SK-N-SH (cell line): Measurements from ENCODE around the gene LMO7.

ENCODE experiments used
- CTCF ChIP-seq: fragments of 200-600 bp; sonication (generic); IDR thresholded peaks from 2 replicates; pipeline ENCODE4 v1.6.1; 2017; ENCODE audit warnings: antibody characterized with exemption, mild to moderate bottlenecking, moderate library complexity
- EZH2phosphoT487 ChIP-seq: fragments of 200-600 bp; sonication (generic); IDR thresholded peaks from 2 replicates; pipeline ENCODE4 v1.6.1; 2017; ENCODE audit warnings: low read depth, mixed run types, mild to moderate bottlenecking, antibody characterized with exemption, moderate library complexity, borderline replicate concordance
- FOXM1 ChIP-seq: IDR thresholded peaks from 2 replicates; pipeline ENCODE4 v1.4.0; 2012; ENCODE audit warnings: low read depth, mild to moderate bottlenecking
- GABPA ChIP-seq: IDR thresholded peaks from 2 replicates; pipeline ENCODE4 v1.4.0; 2012; ENCODE audit warnings: low read depth, mild to moderate bottlenecking
- IRF3 ChIP-seq: fragments of 150-350 bp; IDR thresholded peaks from 2 replicates; pipeline ENCODE4 v1.6.1; 2016; ENCODE audit warnings: mild to moderate bottlenecking, low read depth, low read length
- NFIC ChIP-seq: IDR thresholded peaks from 2 replicates; pipeline ENCODE4 v1.4.0; 2012; ENCODE audit warnings: borderline replicate concordance
- POLR2AphosphoS5 ChIP-seq: IDR thresholded peaks from 2 replicates; pipeline ENCODE4 v1.6.1; 2012; ENCODE audit warnings: low read depth, low read length
- RFX5 ChIP-seq: IDR thresholded peaks from 2 replicates; pipeline ENCODE4 v1.6.1; 2012; ENCODE audit warnings: mild to moderate bottlenecking, improper control_type of control experiment, low read length
- SMC3 ChIP-seq: IDR thresholded peaks from 2 replicates; pipeline ENCODE4 v1.6.1; 2012; ENCODE audit warnings: low read depth, low read length, improper control_type of control experiment
- USF1 ChIP-seq: IDR thresholded peaks from 2 replicates; pipeline ENCODE4 v1.4.0; 2012; ENCODE audit warnings: low read depth, borderline replicate concordance
- USF2 ChIP-seq: fragments of 150-350 bp; IDR thresholded peaks from 2 replicates; pipeline ENCODE4 v1.6.1; 2017; ENCODE audit warnings: antibody characterized with exemption, low read length, low read depth, borderline replicate concordance
- YY1 ChIP-seq: IDR thresholded peaks from 2 replicates; pipeline ENCODE4 v1.4.0; 2012; ENCODE audit warnings: low read depth, mild to moderate bottlenecking

- TF ChIP-seq EZH2phosphoT487 (no peak), CTCF (no peak), POLR2AphosphoS5 (no peak), YY1 (no peak), NFIC (no peak), USF2 (no peak), GABPA (no peak), IRF3 (no peak), RFX5 (no peak), USF1 (no peak), SMC3 (no peak), FOXM1 (no peak)
Measured at GRCh38 chr13:75661443-75661842, 25.3 kb downstream of the LMO7 start.
